A204.1 (cell line): Measurements from ENCODE around the gene LSM10.

Experiments
- FAIRE-seq: peaks from 2 replicates; lab custom pipeline; 2012; peaks lifted over from hg19 to GRCh38; lab: Jason Lieb, UNC

The LSM10 gene

GRCh38 chr1:36382669-36383068, 15.0 kb downstream of the LSM10 start:
- no peak for FAIRE-seq

GRCh38 chr1:36382231-36382630, 15.5 kb downstream of the LSM10 start:
- no peak for FAIRE-seq

- no peak for FAIRE-seq
Observed at GRCh38 chr1:36381405-36381804, 16.3 kb downstream of the LSM10 start.

GRCh38 chr1:36380782-36381181, 16.9 kb downstream of the LSM10 start:
- no peak for FAIRE-seq

GRCh38 chr1:36380143-36380619, 17.5 kb downstream of the LSM10 start:
- FAIRE-seq, result no peak

- no peak for FAIRE-seq
Observed at GRCh38 chr1:36377791-36378492, 19.8 kb downstream of the LSM10 start.

GRCh38 chr1:36372617-36373016, 25.1 kb downstream of the LSM10 start:
- FAIRE-seq, result no peak

GRCh38 chr1:36369061-36369861, 28.4 kb downstream of the LSM10 start:
- no peak for FAIRE-seq

GRCh38 chr1:36367798-36368197, 29.9 kb downstream of the LSM10 start:
- FAIRE-seq, result no peak

- FAIRE-seq, result no peak
Observed at GRCh38 chr1:36367066-36367465, 30.6 kb downstream of the LSM10 start.

- FAIRE-seq, result no peak
Observed at GRCh38 chr1:36366091-36366661, 31.5 kb downstream of the LSM10 start.

- FAIRE-seq, result no peak
Observed at GRCh38 chr1:36365381-36365780, 32.3 kb downstream of the LSM10 start.

- FAIRE-seq, result no peak
Observed at GRCh38 chr1:36359911-36360550, 37.7 kb downstream of the LSM10 start.

GRCh38 chr1:36359383-36359782, 38.3 kb downstream of the LSM10 start:
- no peak for FAIRE-seq

- no peak for FAIRE-seq
Observed at GRCh38 chr1:36358514-36359084, 39.1 kb downstream of the LSM10 start.

GRCh38 chr1:36355811-36356210, 41.9 kb downstream of the LSM10 start:
- no peak for FAIRE-seq

GRCh38 chr1:36354486-36354885, 43.2 kb downstream of the LSM10 start:
- no peak for FAIRE-seq

GRCh38 chr1:36352910-36353878, 44.5 kb downstream of the LSM10 start:
- FAIRE-seq, result no peak

- FAIRE-seq, result no peak
Observed at GRCh38 chr1:36352125-36352909, 45.4 kb downstream of the LSM10 start.

- FAIRE-seq, result no peak
Observed at GRCh38 chr1:36351227-36351977, 46.3 kb downstream of the LSM10 start.
